Amygdala (tissue), 56 donors: ENCODE measurements around the gene PTCH2.
"Not testable (repeated sequence)": the region's sequence is repeated elsewhere in the genome, so short reads cannot be mapped to it uniquely, and the experiment has no call there.

Source experiments
- DNase-seq, 56 donors: peaks; one replicate each; lab custom pipeline; 2025; lab: John Stamatoyannopoulos, UW

Gene PTCH2

DNA sequence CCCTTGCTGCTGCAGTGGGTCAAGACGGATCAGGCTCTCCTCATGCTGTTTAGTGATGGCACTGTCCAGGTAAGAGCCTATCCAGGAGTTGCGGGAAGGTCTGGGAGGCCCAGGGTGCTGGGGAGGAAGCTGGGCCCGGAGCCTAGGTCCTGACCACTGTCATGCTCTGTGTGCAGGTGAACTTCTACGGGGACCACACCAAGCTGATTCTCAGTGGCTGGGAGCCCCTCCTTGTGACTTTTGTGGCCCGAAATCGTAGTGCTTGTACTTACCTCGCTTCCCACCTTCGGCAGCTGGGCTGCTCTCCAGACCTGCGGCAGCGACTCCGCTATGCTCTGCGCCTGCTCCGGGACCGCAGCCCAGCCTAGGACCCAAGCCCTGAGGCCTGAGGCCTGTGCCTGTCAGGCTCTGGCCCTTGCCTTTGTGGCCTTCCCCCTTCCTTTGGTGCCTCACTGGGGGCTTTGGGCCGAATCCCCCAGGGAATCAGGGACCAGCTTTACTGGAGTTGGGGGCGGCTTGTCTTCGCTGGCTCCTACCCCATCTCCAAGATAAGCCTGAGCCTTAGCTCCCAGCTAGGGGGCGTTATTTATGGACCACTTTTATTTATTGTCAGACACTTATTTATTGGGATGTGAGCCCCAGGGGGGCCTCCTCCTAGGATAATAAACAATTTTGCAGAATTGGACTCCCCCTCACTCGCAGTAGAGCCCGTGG lies 37.6 kb downstream of the PTCH2 start:
- DNase-seq, result no peak

DNA sequence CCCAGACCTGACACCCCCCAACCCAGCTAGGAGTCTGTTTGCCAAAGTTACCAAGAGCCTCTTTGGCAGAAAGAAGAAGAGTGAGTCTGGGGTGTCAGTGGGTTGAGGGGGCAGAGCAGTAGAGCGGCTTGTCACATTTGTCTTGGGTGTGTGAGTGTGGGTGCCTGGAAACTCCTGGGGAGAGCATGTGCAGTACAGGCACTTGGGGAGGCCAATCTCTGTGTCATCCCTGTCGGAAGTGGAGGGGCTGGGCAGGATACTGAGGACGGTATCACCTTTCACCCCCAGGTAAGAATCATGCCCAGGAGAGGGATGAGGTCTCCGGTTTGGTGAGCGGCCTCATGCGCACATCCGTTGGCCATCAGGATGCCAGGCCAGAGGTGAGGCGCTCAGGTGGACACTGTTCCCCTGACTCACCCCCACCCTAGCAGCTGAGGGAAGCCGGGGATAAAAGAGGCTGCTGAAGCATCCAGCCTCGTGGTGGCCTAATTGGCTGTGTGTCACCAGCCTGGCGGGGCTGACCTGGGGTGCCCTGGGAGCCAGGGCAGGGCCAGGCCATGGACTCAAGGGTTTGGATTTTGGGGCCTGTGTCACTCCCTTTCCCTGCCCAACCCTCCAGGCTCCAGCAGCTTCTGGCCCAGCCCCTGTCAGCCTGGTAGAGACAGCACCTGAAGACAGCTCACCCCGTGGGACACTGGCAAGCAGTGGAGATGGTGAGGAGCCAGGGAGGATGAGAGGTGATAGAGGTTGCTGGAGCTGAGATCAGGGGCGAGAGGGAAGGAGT lies 39.5 kb downstream of the PTCH2 start:
- no peak for DNase-seq

DNA sequence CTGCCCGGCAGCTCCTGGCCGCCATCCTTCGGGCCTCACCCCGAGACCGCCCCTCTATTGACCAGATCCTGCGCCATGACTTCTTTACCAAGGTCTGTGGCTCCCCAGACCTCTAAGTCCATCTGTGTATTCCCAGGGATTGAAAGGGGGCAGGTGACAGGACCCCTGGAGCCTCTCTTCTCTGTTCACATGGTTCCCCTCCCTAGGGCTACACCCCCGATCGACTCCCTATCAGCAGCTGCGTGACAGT lies 40.1 kb downstream of the PTCH2 start:
- no peak for DNase-seq

DNA sequence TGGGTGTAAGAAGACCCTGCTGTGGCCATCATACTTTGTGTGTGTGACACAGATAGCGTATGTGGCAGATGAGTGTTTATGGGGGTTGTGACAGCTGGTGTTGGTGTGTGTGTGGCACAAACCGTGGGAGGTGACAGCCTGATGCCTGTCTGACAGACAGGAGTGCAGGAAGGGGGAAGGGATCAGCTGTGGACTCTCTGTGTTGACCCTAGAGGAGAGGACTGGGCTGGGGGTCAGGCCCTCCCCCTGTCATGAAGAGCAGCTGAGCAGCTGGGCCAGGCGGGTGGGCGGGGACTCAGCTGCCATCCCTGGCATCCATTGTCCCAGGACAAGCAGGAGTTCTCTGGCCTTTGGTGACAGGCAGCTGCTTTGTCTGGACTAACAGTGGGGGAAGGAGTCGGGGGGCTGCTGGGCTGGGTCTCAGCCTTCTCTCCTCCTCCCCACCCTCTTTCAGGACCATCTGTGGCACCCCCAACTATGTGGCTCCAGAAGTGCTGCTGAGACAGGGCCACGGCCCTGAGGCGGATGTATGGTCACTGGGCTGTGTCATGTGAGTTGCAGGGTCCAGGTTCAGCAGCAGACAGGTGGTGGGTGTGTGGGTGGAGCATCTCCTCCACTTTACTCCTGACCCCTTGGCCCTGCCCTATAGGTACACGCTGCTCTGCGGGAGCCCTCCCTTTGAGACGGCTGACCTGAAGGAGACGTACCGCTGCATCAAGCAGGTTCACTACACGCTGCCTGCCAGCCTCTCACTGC lies 40.6 kb downstream of the PTCH2 start:
- peak in 26 of 56 donors; percentile 18 to 72 (median 48) for DNase-seq

DNA sequence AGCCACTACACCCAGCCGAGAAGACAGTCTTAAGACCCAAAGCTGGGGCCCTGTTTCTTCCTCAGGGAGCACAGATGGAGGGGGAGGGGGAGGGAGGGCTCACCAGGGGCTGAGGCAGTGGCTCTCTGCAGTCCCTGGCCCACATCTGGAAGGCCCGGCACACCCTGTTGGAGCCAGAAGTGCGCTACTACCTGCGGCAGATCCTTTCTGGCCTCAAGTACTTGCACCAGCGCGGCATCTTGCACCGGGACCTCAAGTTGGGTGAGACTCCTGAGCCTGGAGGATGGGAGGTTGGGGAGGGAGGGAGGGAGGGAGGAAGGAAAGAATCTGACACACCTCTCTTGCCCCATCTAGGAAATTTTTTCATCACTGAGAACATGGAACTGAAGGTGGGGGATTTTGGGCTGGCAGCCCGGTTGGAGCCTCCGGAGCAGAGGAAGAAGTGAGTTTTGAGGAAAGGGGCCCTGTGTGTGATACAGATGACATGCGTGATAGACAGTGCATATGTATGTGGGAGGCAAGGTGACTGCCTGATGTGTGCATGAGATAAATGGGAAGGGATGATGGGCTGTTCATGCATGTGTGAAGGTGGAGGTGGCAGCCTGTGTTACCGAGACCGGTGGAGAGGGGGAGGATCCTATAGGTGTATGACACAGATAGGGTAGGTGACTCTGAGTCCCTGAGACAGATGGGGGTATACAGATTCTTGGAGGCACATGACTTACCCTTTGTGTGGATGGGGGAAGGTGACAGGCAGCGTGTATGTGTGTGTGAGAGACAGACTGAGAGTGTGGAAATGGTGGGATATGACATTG lies 41.4 kb downstream of the PTCH2 start:
- DNase-seq, result no peak

DNA sequence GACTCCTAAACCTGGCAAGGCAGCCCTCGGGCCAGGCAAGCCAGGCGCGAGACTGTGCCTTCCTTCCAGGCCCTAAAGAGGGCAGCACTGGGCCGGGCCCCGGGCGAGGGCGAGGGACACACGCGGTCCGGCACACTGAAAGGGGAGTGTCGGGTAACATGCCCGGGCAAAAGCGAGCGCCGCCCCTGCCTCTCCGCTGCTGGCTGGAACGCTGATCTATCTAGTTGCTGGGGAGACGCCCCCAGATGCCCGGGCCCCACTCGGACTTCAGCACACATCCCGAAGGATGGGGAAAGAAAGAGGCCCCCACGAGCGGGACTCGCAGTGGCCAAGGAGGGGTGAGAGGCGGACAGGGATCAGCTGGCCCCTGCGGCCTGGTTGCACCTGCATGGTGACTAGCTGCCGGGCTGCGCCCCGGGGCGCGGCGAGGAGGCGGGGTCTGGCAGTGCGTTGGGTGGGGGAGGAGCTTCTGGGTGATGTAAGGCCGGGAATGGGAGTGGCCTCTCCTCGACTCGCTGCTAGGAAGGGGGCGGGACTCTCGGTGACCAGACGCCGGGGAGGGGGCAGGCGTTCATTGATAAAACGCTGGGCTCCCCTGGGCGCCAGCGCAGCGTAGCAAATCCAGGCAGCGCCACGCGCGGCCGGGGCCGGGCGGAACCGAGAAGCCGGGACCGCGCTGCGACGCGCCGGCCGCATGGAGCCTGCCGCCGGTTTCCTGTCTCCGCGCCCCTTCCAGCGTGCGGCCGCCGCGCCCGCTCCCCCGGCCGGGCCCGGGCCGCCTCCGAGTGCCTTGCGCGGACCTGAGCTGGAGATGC lies 43.1 kb downstream of the PTCH2 start, which contains the start of gene PLK3:
Gene PLK3, plus strand, starts transcription at position 608 of the 815 bp plus-strand sequence. Its CDS starts 87 bp downstream, at position 695.
- peak; percentile 84 to 100 (median 98) for DNase-seq

DNA sequence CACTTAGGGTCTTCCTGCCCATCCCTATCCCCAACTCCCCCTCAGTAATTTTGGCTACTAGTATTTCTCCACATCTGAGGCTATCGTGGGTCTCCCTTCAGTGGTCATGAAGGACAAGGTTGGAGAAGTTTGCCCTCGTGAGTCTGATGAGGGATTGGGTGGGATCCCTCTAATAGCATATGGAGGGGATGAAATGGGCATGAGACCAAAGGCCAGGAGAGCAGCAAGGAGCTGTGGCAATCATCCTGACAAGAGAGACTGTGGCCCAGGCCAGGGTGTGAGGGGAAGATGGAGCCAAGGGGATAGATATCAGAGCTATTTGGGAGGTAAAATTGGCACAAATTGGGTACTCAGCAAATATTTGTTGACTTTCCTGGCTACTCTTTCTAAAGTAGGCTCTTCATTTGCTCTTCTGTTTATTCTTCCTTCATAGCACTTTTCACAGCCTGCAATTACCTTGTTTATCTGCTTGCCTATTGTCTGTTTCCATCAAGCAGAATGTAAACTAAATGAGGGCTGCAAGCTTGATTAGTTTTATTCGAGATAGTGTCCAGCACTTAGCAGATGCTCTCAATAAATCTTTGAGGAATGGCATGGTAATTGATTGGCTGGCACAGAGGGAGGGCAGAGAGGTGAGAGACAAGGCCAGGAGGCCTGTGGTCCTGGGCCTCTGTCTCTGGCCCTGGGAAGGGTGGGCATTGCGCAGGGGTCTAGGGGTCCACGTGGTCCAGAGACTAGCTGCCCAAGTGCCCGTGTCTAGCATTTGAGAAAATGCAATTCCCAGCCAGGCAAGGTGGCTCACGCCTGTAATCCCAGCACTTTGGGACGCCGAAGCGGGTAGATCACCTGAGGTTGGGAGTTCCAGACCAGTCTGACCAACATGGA lies 44.3 kb downstream of the PTCH2 start:
- DNase-seq, result no peak

DNA sequence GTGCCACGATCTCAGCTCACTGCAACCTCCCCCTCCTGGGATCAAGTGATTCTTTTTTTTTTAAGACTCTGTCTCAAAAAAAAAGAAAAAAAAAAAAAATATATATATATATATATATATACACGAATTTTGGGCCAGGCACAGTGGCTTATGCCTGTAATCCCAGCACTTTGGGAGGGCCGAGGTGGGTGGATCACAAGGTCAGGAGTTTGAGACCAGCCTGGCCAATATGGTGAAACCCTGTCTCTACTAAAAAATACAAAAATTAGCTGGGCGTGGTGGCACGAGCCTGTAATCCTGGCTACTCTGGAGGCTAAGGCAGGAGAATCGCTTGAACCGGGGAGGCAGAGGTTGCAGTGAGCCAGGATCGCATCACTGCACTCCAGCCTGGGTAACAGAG lies 45.2 kb downstream of the PTCH2 start:
- not testable (repeated sequence) for DNase-seq

DNA sequence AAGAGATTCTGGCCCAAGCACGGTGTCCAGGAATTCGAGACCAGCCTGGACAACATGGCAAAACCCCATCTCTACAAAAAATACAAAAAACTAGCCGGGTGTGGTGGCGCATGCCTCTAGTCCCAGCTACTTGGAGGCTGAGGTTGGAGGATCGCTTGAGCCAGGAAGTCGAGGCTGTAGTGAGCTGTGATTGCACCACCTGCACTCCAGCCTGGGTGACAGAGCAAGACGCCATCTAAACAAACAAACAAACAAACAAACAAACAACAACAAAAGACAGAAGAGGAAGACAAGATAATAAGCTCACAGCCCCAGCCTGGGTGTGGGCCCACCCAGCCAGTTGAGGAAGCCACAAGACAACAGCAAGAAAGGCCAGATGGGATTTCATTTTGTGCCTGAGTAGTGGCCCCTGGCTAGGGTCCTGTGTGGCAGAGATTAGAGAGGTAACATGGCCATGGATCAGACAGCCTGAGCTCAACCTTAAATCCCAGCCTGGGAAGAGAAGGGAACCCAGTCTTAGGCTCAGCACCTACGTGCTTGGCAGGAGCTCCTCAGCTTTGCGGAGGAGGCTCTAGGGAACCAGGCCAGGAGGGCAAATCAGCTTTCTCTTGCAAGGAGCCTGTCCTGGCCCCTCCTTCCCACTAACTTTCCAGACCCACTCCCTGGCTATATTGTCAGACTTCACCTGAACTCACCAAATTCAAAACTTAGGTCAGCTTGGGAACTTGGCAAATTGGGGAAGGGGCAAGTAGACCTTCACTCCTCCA lies 50.1 kb downstream of the PTCH2 start:
- no peak for DNase-seq

DNA sequence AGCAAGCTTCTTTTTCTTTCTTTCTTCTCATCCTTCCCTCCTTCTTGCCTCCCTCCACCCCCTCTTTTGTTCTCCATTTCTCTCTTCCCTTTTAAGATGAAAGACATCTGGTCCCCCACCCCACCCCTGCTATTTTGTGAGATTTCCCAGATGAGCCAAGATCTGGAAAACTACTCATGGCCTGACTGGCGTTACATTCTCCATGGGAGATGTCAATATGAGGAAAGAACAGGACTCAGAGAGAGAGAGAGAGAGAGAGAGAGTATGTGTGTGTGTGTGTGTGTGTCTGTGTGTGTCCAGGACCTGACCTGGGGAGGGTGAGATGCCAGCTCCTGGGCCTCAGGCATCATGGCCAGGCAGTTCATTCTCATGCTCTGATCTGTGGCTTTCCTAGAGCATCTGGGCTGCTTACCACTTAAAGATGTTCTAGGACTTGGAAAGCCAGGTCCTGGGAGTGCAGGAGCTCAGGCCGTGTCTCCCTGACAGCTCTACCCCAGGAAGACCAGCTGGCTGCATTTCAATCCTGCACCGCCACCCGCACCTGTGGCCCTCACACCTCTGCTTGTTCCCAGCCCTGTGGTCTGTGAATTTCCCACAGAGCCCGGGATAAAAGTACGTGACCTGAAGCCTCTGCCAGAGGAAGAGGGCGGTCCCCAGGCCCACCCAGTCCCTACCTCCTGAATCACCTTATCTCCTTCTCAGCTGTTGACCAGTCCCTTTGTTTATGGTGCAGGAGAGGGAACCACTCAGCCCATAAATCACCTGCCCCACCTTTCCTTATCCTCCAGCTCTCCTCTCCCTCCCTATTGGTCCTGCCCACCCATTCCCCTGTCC lies 51.9 kb downstream of the PTCH2 start:
- no peak for DNase-seq

DNA sequence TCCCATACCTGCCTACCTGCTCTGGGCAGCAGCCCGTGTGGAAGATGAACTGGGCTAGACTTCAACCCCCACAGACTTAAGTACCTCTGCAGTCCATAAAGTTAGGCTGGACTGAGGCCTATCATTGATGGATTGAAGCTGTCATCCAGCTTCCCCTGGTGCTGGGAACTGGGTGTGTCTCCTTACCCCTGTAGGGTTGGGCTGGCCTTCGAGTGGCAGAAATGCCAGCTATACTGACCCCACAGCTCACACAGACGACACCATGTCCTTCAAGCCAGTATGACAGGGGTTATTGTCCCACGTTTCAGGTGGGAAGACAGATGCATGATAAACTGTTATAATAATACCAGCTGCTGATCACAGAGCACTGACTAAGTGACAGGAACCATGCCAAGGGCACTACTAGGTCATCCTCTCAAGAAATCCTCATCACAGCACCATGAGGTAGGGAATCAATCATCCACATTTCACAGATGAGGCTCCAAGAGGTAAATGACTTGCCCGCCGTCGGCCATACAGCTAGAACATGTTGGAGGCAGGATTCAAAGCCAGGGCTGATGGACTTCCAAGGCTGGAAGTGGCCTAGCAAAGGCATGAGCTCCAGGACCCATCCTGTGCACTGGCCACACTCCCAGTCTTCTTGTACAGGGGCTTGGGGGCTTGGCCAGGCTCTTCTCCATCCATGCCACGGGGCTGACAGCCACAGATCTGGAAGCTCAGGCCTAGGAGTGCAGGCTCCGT lies 54.8 kb downstream of the PTCH2 start, which contains the start of gene BEST4:
Gene BEST4, minus strand, starts transcription at position 51 of the 741 bp plus-strand sequence. CDS start 465 bp downstream, outside the sequence.
- DNase-seq, result no peak

DNA sequence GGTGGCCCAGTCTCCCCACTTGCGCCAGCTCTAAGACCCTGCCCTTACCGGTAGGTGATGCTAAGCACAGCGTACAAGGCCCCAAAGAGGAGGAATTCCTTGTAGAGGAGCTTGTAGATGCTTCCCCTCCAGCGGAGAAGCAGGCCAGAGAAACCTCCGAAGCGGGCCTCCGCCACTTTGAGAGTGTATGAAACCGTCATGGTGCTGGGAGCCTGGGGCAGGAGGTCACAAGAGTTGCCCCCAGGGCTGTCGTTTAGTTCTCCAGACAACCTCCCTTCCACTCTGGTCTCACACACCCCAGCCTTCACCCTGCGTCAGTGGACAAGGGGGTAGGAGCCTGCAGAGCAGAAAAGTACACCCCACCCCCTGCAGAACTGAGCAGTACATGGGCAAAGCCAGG lies 55.5 kb downstream of the PTCH2 start:
- DNase-seq, result no peak

DNA sequence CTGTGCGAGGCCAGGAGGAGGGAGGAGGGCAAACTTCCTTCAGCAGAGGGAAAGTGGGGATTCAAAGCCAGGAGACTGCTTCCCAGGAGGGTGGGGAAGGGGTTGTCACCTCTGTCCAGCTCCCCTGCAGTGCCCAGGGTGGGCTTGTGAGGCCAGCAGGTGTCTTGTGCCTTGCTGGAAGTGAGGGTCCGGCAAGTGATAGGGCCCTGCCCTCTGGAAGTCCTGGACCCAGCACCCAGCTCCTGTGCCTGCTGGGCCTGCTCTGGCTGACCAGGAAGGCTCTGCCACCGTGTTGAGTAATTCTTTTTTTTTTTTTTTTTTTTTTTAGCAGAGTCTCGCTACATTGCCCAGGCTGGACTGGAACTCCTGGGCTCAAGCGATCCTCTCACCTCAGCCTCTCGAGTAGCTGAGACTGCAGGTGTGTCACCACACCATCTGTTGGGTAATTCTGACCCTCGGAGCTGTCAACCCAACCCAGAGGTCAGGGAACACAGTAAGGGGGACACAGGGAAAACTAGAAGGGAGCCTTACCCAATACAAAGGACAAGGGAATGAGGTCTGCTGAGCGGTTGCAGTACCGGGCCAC lies 56.1 kb downstream of the PTCH2 start:
- no peak for DNase-seq

DNA sequence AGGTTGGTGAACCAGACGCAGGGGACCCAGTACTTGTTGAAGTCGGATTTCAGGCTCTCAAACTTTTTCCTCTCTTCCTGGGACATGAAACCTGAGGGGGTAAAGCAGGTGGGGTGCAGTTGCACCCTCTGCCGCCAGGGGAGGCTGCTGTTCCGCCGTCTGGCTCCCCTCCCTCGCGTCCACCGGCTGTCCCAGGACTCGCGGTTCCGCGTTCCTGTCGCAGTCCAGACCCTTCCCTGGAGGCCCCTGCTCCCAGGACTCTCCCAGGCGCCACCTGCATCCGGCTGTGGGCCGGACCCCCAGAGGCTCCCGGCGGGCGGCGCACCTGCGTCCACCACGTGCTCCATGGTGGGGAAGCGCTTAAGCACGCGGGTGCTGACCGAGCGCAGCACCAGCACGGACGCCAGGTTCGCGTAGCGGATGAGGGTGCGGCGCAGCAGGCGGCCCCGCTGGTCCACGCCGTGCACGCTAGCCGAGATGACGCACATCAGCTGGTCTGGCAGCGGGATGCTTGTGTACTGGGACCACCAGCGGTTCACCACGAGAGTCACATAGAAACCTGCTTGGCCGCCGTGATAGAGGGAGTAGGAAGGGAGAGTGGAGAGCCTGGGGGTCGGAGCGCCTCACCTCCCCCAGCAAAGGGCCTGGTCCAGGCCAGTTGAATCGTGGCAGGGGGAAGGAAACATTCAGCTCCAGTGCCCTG lies 56.8 kb downstream of the PTCH2 start:
- peak in 16 of 56 donors; percentile 10 to 61 (median 24) for DNase-seq

DNA sequence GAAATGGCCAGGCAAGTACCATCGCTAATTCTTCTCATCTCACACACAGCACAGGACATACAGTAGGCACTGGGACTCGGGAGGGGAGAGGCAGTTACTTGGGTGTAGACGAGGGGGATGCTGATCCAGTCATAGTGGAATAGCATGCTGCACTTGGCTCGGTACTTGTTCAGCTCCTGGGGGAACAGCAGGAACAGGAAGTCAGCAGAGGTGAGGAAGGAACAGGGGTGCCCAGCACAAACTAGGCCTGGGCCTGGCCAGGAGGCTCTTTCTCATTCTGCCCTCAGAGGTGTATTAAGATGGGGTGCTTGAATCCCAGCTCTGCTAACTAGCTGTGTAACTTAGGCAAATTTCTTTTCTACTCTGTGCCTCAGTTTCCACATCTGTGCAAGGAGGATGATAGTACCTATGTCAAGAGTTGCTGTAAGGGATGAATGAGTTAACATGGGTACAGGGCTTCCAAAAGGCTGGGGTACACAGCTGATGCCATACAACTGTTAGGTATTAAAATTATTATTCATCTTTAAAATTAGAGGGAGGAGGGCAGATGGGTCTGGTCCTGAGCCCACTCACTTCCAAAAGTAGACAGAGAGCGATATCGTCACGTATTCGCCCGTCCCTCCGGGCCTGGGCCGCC lies 57.4 kb downstream of the PTCH2 start:
- no peak for DNase-seq
